GM12878 (cell line): ENCODE data around the gene ABI2.
"Not testable (repeated sequence)": the region's sequence is repeated elsewhere in the genome, so short reads cannot be mapped to it uniquely, and the experiment has no call there.

Experiments used
- BCL11A ChIP-seq: IDR thresholded peaks from 2 replicates; pipeline ENCODE4 v1.6.1; 2011; ENCODE audit warnings: low read depth, low read length
- MAX ChIP-seq: IDR thresholded peaks from 2 replicates; pipeline ENCODE4 v1.6.1; 2012; ENCODE audit warnings: low read depth, low read length, improper control_type of control experiment
- RCOR1 ChIP-seq: conservative IDR thresholded peaks from 2 replicates; pipeline ENCODE4 v1.6.1; 2012; ENCODE audit warnings: low read depth, low read length, improper control_type of control experiment
- SREBF2 ChIP-seq: IDR thresholded peaks from 2 replicates; pipeline ENCODE4 v1.6.1; 2012; ENCODE audit warnings: mild to moderate bottlenecking, low read length
- TF ChIP-seq, protein P1 (sequence below): fragments of 450-650 bp; formaldehyde crosslinking; IDR thresholded peaks from 2 replicates; pipeline ENCODE4 v1.4.0; 2022; ENCODE audit warnings: mild to moderate bottlenecking, moderate library complexity
- TF ChIP-seq, protein P2 (sequence below), 3 experiments: IDR thresholded peaks in 2 of 3; conservative IDR thresholded peaks in 1 of 3; 2 replicates each; pipeline ENCODE4 v1.5.1; 2011; ENCODE audit warnings: low read depth in 3 of 3, low read length in 3 of 3, mild to moderate bottlenecking in 3 of 3, control low read depth in 2 of 3, moderate library complexity in 2 of 3, inconsistent platforms in 1 of 3, mixed read lengths in 1 of 3; ENCODE audit not compliant: control insufficient read depth in 2 of 3, insufficient read depth in 1 of 3; ENCODE audit errors: extremely low read depth in 1 of 3

DNA sequence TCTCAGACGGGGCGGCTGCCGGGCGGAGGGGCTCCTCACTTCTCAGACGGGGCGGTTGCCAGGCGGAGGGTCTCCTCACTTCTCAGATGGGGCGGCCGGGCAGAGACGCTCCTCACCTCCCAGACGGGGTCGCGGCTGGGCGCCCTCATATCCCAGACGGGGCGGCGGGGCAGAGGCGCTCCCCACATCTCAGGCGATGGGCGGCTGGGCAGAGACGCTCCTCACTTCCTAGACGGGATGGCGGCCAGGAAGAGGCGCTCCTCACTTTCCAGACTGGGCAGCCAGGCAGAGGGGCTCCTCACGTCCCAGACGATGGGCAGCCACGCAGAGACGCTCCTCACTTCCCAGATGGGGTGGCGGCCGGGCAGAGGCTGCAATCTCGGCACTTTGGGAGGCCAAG, 44.5 kb downstream of the ABI2 start:
- TF ChIP-seq, protein P1, sequence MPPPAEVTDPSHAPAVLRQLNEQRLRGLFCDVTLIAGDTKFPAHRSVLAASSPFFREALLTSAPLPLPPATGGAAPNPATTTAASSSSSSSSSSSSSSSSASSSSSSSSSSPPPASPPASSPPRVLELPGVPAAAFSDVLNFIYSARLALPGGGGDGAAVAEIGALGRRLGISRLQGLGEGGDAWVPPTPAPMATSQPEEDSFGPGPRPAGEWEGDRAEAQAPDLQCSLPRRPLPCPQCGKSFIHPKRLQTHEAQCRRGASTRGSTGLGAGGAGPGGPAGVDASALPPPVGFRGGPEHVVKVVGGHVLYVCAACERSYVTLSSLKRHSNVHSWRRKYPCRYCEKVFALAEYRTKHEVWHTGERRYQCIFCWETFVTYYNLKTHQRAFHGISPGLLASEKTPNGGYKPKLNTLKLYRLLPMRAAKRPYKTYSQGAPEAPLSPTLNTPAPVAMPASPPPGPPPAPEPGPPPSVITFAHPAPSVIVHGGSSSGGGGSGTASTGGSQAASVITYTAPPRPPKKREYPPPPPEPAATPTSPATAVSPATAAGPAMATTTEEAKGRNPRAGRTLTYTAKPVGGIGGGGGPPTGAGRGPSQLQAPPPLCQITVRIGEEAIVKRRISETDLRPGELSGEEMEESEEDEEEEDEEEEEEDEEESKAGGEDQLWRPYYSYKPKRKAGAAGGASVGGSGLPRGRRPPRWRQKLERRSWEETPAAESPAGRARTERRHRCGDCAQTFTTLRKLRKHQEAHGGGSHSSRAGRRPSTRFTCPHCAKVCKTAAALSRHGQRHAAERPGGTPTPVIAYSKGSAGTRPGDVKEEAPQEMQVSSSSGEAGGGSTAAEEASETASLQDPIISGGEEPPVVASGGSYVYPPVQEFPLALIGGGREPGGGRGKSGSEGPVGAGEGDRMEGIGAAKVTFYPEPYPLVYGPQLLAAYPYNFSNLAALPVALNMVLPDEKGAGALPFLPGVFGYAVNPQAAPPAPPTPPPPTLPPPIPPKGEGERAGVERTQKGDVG: not testable (repeated sequence)
- TF ChIP-seq RCOR1, BCL11A, SREBF2, MAX: not testable (repeated sequence)
- TF ChIP-seq, protein P2, sequence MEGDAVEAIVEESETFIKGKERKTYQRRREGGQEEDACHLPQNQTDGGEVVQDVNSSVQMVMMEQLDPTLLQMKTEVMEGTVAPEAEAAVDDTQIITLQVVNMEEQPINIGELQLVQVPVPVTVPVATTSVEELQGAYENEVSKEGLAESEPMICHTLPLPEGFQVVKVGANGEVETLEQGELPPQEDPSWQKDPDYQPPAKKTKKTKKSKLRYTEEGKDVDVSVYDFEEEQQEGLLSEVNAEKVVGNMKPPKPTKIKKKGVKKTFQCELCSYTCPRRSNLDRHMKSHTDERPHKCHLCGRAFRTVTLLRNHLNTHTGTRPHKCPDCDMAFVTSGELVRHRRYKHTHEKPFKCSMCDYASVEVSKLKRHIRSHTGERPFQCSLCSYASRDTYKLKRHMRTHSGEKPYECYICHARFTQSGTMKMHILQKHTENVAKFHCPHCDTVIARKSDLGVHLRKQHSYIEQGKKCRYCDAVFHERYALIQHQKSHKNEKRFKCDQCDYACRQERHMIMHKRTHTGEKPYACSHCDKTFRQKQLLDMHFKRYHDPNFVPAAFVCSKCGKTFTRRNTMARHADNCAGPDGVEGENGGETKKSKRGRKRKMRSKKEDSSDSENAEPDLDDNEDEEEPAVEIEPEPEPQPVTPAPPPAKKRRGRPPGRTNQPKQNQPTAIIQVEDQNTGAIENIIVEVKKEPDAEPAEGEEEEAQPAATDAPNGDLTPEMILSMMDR (IDR thresholded peaks at IDR 0.05 in 2 of 3, conservative IDR thresholded peaks at IDR 0.05 in 1 of 3; ENCODE audit: control insufficient read depth in 2 of 3, extremely low read depth in 1 of 3, insufficient read depth in 1 of 3, low read depth in 3 of 3, low read length in 3 of 3): not testable (repeated sequence)
